AG04449 (cell line): ENCODE data around the gene SCEL.

ENCODE experiments used
- CTCF ChIA-PET: fragments of 350-600 bp; formaldehyde crosslinking; extraction: SDS; loops from one replicate; lab custom pipeline; 2021; ENCODE audit warnings: antibody characterized with exemption; lab: Yijun Ruan, JAX
- POLR2A ChIA-PET: fragments of 400-600, 350-600 bp; formaldehyde crosslinking; extraction: SDS; loops from one replicate; lab custom pipeline; 2020; ENCODE audit warnings: antibody characterized with exemption, inconsistent platforms; lab: Yijun Ruan, JAX
- DNase-seq: peaks from one replicate; pipeline ENCODE4 v3.0.0-alpha.2; 2010; ENCODE audit warnings: low read depth, low spot score
- H3K4me3 ChIP-seq: 2 replicates; pipeline ENCODE4 v1.5.1; 2011; ENCODE audit warnings: low read depth, mild to moderate bottlenecking, control low read depth, low read length
- CTCF ChIP-seq: IDR thresholded peaks from one replicate; pipeline ENCODE4 v1.5.1; 2011; ENCODE audit warnings: mild to moderate bottlenecking, moderate library complexity, low read length, control low read depth, inconsistent platforms; ENCODE audit not compliant: insufficient read depth; ENCODE audit errors: missing control alignments

The SCEL gene

GRCh38 chr13:77678691-77679235 lies 143.3 kb downstream of the SCEL start:
- no peak for DNase-seq
- no peak overlapping the region for H3K4me3 ChIP-seq
- ChIA-PET CTCF (no interaction called here), POLR2A (no interaction called here)
- no peak for TF ChIP-seq CTCF

- POLR2A ChIA-PET = no interaction called here
Measured at GRCh38 chr13:77687799-77688198, 152.3 kb downstream of the SCEL start.

GRCh38 chr13:77691871-77692270 lies 156.4 kb downstream of the SCEL start:
- DNase-seq = no peak
- no peak overlapping the region for H3K4me3 ChIP-seq
- ChIA-PET CTCF (no interaction called here), POLR2A (no interaction called here)
- no peak for TF ChIP-seq CTCF

More at GRCh38 chr13:77687799-77688198, 152.3 kb downstream of the SCEL start:
- no peak for TF ChIP-seq CTCF
- no peak for DNase-seq
- no peak overlapping the region for H3K4me3 ChIP-seq
- CTCF ChIA-PET = no interaction called here

GRCh38 chr13:77692746-77693448 lies 157.4 kb downstream of the SCEL start:
- CTCF ChIA-PET = no interaction called here
- no peak for TF ChIP-seq CTCF
- H3K4me3 ChIP-seq = no peak overlapping the region
- no peak for DNase-seq
- POLR2A ChIA-PET = no interaction called here

GRCh38 chr13:77693449-77693940 lies 158.0 kb downstream of the SCEL start:
- no peak for DNase-seq
- POLR2A ChIA-PET = no interaction called here
- no peak for TF ChIP-seq CTCF
- no peak overlapping the region for H3K4me3 ChIP-seq
- CTCF ChIA-PET = no interaction called here
